MCF 10A (cell line): ENCODE results near the gene TBC1D9B. TPM values are rescaled to one million over a fixed set of nuclear protein-coding genes. Genes with fewer than 3 reads are reported as not detected.

Experiments
- BruUV-seq: library from RNA; stranded (reverse); fragments of 400-500 nt; replicated peaks from 2 replicates; lab custom pipeline; 2021; lab: Mats Ljungman, UMichigan
- CTCF ChIA-PET: fragments of 300-600 bp; sonication (Branson Sonifier 250); formaldehyde crosslinking; extraction: SDS; loops from one replicate; lab custom pipeline; 2021; ENCODE audit warnings: antibody characterized with exemption, inconsistent platforms; lab: Yijun Ruan, JAX
- POLR2A ChIA-PET: fragments of 300-600, 350-650 bp; sonication (Branson Sonifier 250); formaldehyde crosslinking; extraction: SDS; loops from one replicate; lab custom pipeline; 2020; ENCODE audit warnings: antibody characterized with exemption, inconsistent platforms; lab: Yijun Ruan, JAX
- DNase-seq: peaks from one replicate; pipeline ENCODE4 v3.0.0-alpha.2; 2018; ENCODE audit not compliant: unreplicated experiment
- H3K27ac Mint-ChIP-seq: one replicate; pipeline ENCODE4 v1.8.0; 2022; ENCODE audit warnings: mild to moderate bottlenecking, low read depth, mixed read lengths; ENCODE audit not compliant: unreplicated experiment
- H3K27me3 Mint-ChIP-seq: one replicate; pipeline ENCODE4 v1.8.0; 2022; ENCODE audit warnings: mixed read lengths; ENCODE audit not compliant: insufficient read depth, unreplicated experiment
- H3K36me3 Mint-ChIP-seq: one replicate; pipeline ENCODE4 v1.8.0; 2022; ENCODE audit warnings: mild to moderate bottlenecking, moderate library complexity, mixed read lengths; ENCODE audit not compliant: insufficient read depth, unreplicated experiment
- H3K4me1 Mint-ChIP-seq: one replicate; pipeline ENCODE4 v1.8.0; 2022; ENCODE audit warnings: mixed read lengths; ENCODE audit not compliant: insufficient read depth, unreplicated experiment
- H3K4me3 Mint-ChIP-seq: one replicate; pipeline ENCODE4 v1.8.0; 2022; ENCODE audit warnings: mild to moderate bottlenecking, moderate library complexity, mixed read lengths; ENCODE audit not compliant: unreplicated experiment
- H3K9me3 Mint-ChIP-seq: one replicate; pipeline ENCODE4 v1.8.0; 2022; ENCODE audit warnings: mixed read lengths; ENCODE audit not compliant: unreplicated experiment
- CTCF ChIP-seq: fragments of 200-600 bp; IDR thresholded peaks from one replicate; pipeline ENCODE4 v1.8.0; 2022; ENCODE audit warnings: antibody characterized with exemption, mild to moderate bottlenecking; ENCODE audit not compliant: unreplicated experiment
- intact Hi-C: fragments of 100-400 bp; cut with micrococcal nuclease; formaldehyde crosslinking; loops from 2 replicates; pipeline ENCODE4 v1.14.1; 2022
- total RNA-seq: library from RNA; stranded (reverse); gene quantifications from 2 replicates; pipeline ENCODE4 v1.2.3, GENCODE V29; 2022

TBC1D9B gene
- total RNA-seq, 1 experiment from 2014 or later, result 162 TPM

GRCh38 chr5:179895861-179896260 is 11.8 kb downstream of the TBC1D9B start:
- Mint-ChIP-seq H3K4me3 (no peak overlapping the region), H3K27me3 (no peaks in the 10 kb centered on the region), H3K9me3 (no peaks in the 10 kb centered on the region), H3K27ac (no peak overlapping the region), H3K36me3 (peaks cover 77% of the 10 kb centered on the region), H3K4me1 (no peaks in the 10 kb centered on the region)
- no peak for DNase-seq
- CTCF ChIA-PET, result interaction anchor here (0.6 to 1.3 kb wide), 3 partner anchors 12 to 710 kb away, joined by 3 to 4 read pairs (median 3); no protein-coding TSS in a partner anchor
- no peak for TF ChIP-seq CTCF
- intact Hi-C loops, result no loop called here
- POLR2A ChIA-PET, result interaction anchor here (1.5 kb wide), 1 partner anchor 11 kb away, joined by 7 read pairs; no protein-coding TSS in a partner anchor
- no TSS peak for BruUV-seq

GRCh38 chr5:179893958-179894895 is 13.5 kb downstream of the TBC1D9B start:
- ChIA-PET POLR2A (interaction anchor here (0.6 to 1.0 kb wide), 2 partner anchors 12 to 110 kb away, joined by 3 read pairs; no protein-coding TSS in a partner anchor), CTCF (interaction anchor here (0.5 kb wide), 1 partner anchor 21 kb away, joined by 3 read pairs; no protein-coding TSS in a partner anchor)
- Mint-ChIP-seq H3K27ac (no peak overlapping the region), H3K4me1 (no peaks in the 10 kb centered on the region), H3K4me3 (no peak overlapping the region), H3K9me3 (no peaks in the 10 kb centered on the region), H3K27me3 (no peaks in the 10 kb centered on the region), H3K36me3 (peaks cover 79% of the 10 kb centered on the region)
- no peak for DNase-seq
- BruUV-seq, result no TSS peak
- intact Hi-C loops, result no loop called here
- no peak for TF ChIP-seq CTCF

GRCh38 chr5:179893076-179893957 is 14.4 kb downstream of the TBC1D9B start:
- no peaks in the 10 kb centered on the region for H3K27me3 Mint-ChIP-seq
- H3K4me1 Mint-ChIP-seq, result no peaks in the 10 kb centered on the region
- peaks cover 79% of the 10 kb centered on the region for H3K36me3 Mint-ChIP-seq
- ChIA-PET CTCF (interaction anchor here (0.6 to 1.3 kb wide), 3 partner anchors 12 to 63 kb away, joined by 3 read pairs; no protein-coding TSS in a partner anchor), POLR2A (interaction anchor here (0.5 to 0.9 kb wide), 2 partner anchors 18 to 39 kb away, joined by 3 read pairs; no protein-coding TSS in a partner anchor)
- no peak for DNase-seq
- H3K9me3 Mint-ChIP-seq, result no peaks in the 10 kb centered on the region
- intact Hi-C loops, result no loop called here
- no peak for TF ChIP-seq CTCF
- H3K27ac Mint-ChIP-seq, result no peak overlapping the region
- BruUV-seq, result no TSS peak
- no peak overlapping the region for H3K4me3 Mint-ChIP-seq
